GM11168 (cell line): ENCODE results near the gene CBX1.

Source experiments
- in situ Hi-C: fragments of 300-500 bp; cut with MboI; formaldehyde crosslinking; loops from one replicate; pipeline ENCODE4 v1.12.0; 2022; ENCODE audit warnings: low sequenced_read_pairs; ENCODE audit not compliant: unreplicated experiment

CBX1 gene

GRCh38 chr17:48125829-48126531 is 24.7 kb upstream of the CBX1 start:
- in situ Hi-C loops = no loop called here

GRCh38 chr17:48123776-48124388 is 22.6 kb upstream of the CBX1 start:
- in situ Hi-C loops = no loop called here

GRCh38 chr17:48123111-48123510 is 21.8 kb upstream of the CBX1 start:
- in situ Hi-C loops = no loop called here

GRCh38 chr17:48122665-48123045 is 21.4 kb upstream of the CBX1 start:
- in situ Hi-C loops = no loop called here

GRCh38 chr17:48121923-48122664 is 20.8 kb upstream of the CBX1 start:
- in situ Hi-C loops = no loop called here

- in situ Hi-C loops = no loop called here
Observed at GRCh38 chr17:48113201-48113676, 12.0 kb upstream of the CBX1 start.

GRCh38 chr17:48111937-48112241 is 10.6 kb upstream of the CBX1 start:
- in situ Hi-C loops = no loop called here

- in situ Hi-C loops = no loop called here
Observed at GRCh38 chr17:48110761-48111160, 9.5 kb upstream of the CBX1 start.

GRCh38 chr17:48107137-48108055 is 6.1 kb upstream of the CBX1 start, which contains the start of gene SNX11:
TSS of gene SNX11 (plus strand) at chr17:48107766. CDS start at chr17:48112044, 4,278 bp downstream.
- in situ Hi-C loops = no loop called here

GRCh38 chr17:48106802-48107136 is 5.5 kb upstream of the CBX1 start:
- in situ Hi-C loops = no loop called here

- in situ Hi-C loops = no loop called here
Observed at GRCh38 chr17:48104440-48104839, 3.2 kb upstream of the CBX1 start.

- in situ Hi-C loops = no loop called here
Observed at GRCh38 chr17:48102798-48103715, 1.8 kb upstream of the CBX1 start.

- in situ Hi-C loops = no loop called here
Observed at GRCh38 chr17:48102043-48102750, 919 bp upstream of the CBX1 start.

- in situ Hi-C loops = no loop called here
Observed at GRCh38 chr17:48100591-48101011, 677 bp downstream of the CBX1 start.

GRCh38 chr17:48100160-48100559 is 1.1 kb downstream of the CBX1 start:
- in situ Hi-C loops = no loop called here

GRCh38 chr17:48095611-48096010 is 5.7 kb downstream of the CBX1 start:
- in situ Hi-C loops = no loop called here

GRCh38 chr17:48093341-48094045 is 7.8 kb downstream of the CBX1 start:
- in situ Hi-C loops = no loop called here

- in situ Hi-C loops = loop anchor here (10.0 kb wide), 1 partner anchor 50 kb away; no protein-coding TSS in a partner anchor
Observed at GRCh38 chr17:48084932-48085331, 16.3 kb downstream of the CBX1 start.
